Effector memory CD4-positive, alpha-beta T cell (primary cell): ENCODE measurements around the gene KCND3.

Experiments
- DNase-seq, 3 donors: peaks; one replicate each; pipeline ENCODE4 v3.0.0-alpha.2; 2020
- H3K27ac ChIP-seq: 2 replicates; pipeline ENCODE4 v1.7.0; 2013; ENCODE audit warnings: mild to moderate bottlenecking, low read length, moderate library complexity; ENCODE audit not compliant: insufficient read depth, poor library complexity, severe bottlenecking
- H3K27me3 ChIP-seq: replicated peaks from 2 replicates; pipeline ENCODE4 v1.7.0; 2013; ENCODE audit warnings: mild to moderate bottlenecking, low read length; ENCODE audit not compliant: insufficient read depth, control insufficient read depth, poor library complexity, severe bottlenecking
- H3K36me3 ChIP-seq: 2 replicates; pipeline ENCODE4 v1.7.0; 2013; ENCODE audit warnings: mild to moderate bottlenecking, low read length, moderate library complexity; ENCODE audit not compliant: control insufficient read depth, insufficient read depth
- H3K4me1 ChIP-seq: 2 replicates; pipeline ENCODE4 v1.7.0; 2013; ENCODE audit warnings: low read length, mild to moderate bottlenecking; ENCODE audit not compliant: control insufficient read depth, insufficient read depth, poor library complexity, severe bottlenecking
- H3K4me3 ChIP-seq: 2 replicates; pipeline ENCODE4 v1.7.0; 2013; ENCODE audit warnings: low read length, low read depth, mild to moderate bottlenecking; ENCODE audit not compliant: insufficient read depth, poor library complexity, severe bottlenecking
- H3K9me3 ChIP-seq: 2 replicates; pipeline ENCODE4 v1.7.0; 2013; ENCODE audit warnings: mild to moderate bottlenecking, low read length, moderate library complexity; ENCODE audit not compliant: control insufficient read depth
- total RNA-seq, 3 donors: gene quantifications; one replicate each; lab custom pipeline; 2026; lab: John Stamatoyannopoulos, UW

Gene KCND3
- 0 to 0.19 (median 0) reads per million in 3 donors for total RNA-seq

- Histone ChIP-seq H3K27me3 (peaks cover 28% of the 10 kb centered on the region), H3K36me3 (no peaks in the 10 kb centered on the region), H3K4me3 (no peak within 1 kb of the TSS), H3K4me1 (peaks cover 2% of the 10 kb centered on the region), H3K27ac (no peak within 1 kb of the TSS), H3K9me3 (no peaks in the 10 kb centered on the region)
- no peak for DNase-seq
Measured at GRCh38 chr1:111989531-111990025, at the start of gene KCND3. KCND3 (minus strand) TSS chr1:111989668.

GRCh38 chr1:112034277-112034676 lies 44.8 kb upstream of the KCND3 start:
- Histone ChIP-seq H3K4me1 (no peaks in the 10 kb centered on the region), H3K9me3 (no peaks in the 10 kb centered on the region), H3K36me3 (no peaks in the 10 kb centered on the region), H3K4me3 (no peak overlapping the region), H3K27me3 (no peaks in the 10 kb centered on the region), H3K27ac (no peak overlapping the region)
- no peak for DNase-seq

GRCh38 chr1:112033439-112034120 lies 44.1 kb upstream of the KCND3 start:
- Histone ChIP-seq H3K27ac (no peak overlapping the region), H3K4me3 (no peak overlapping the region), H3K9me3 (no peaks in the 10 kb centered on the region), H3K36me3 (no peaks in the 10 kb centered on the region), H3K27me3 (no peaks in the 10 kb centered on the region), H3K4me1 (no peaks in the 10 kb centered on the region)
- DNase-seq: no peak

GRCh38 chr1:112030157-112030556 lies 40.7 kb upstream of the KCND3 start:
- Histone ChIP-seq H3K9me3 (no peaks in the 10 kb centered on the region), H3K27me3 (peaks cover 6% of the 10 kb centered on the region), H3K4me1 (no peaks in the 10 kb centered on the region), H3K4me3 (no peak overlapping the region), H3K36me3 (no peaks in the 10 kb centered on the region), H3K27ac (no peak overlapping the region)
- no peak for DNase-seq

- no peak overlapping the region for H3K4me3 ChIP-seq
- no peak for DNase-seq
Measured at GRCh38 chr1:112027696-112028095, 38.2 kb upstream of the KCND3 start.

GRCh38 chr1:112026501-112026900 lies 37.0 kb upstream of the KCND3 start:
- H3K27me3 ChIP-seq: peaks cover 6% of the 10 kb centered on the region
- no peak for DNase-seq

More at GRCh38 chr1:112027696-112028095, 38.2 kb upstream of the KCND3 start:
- no peaks in the 10 kb centered on the region for H3K36me3 ChIP-seq
- peaks cover 6% of the 10 kb centered on the region for H3K27me3 ChIP-seq
- H3K27ac ChIP-seq: no peak overlapping the region
- H3K9me3 ChIP-seq: no peaks in the 10 kb centered on the region
- no peaks in the 10 kb centered on the region for H3K4me1 ChIP-seq

GRCh38 chr1:112026016-112026415 lies 36.5 kb upstream of the KCND3 start:
- H3K27me3 ChIP-seq: peaks cover 6% of the 10 kb centered on the region
- H3K4me3 ChIP-seq: no peak overlapping the region
- no peak for DNase-seq
- H3K9me3 ChIP-seq: no peaks in the 10 kb centered on the region
- H3K4me1 ChIP-seq: no peaks in the 10 kb centered on the region
- H3K27ac ChIP-seq: no peak overlapping the region
- no peaks in the 10 kb centered on the region for H3K36me3 ChIP-seq

More at GRCh38 chr1:112026501-112026900, 37.0 kb upstream of the KCND3 start:
- no peak overlapping the region for H3K4me3 ChIP-seq
- H3K36me3 ChIP-seq: no peaks in the 10 kb centered on the region
- no peaks in the 10 kb centered on the region for H3K9me3 ChIP-seq
- H3K4me1 ChIP-seq: no peaks in the 10 kb centered on the region
- H3K27ac ChIP-seq: no peak overlapping the region

- Histone ChIP-seq H3K9me3 (no peaks in the 10 kb centered on the region), H3K36me3 (no peaks in the 10 kb centered on the region), H3K4me3 (no peak overlapping the region), H3K27ac (no peak overlapping the region), H3K4me1 (no peaks in the 10 kb centered on the region), H3K27me3 (peaks cover under 1% of the 10 kb centered on the region)
- DNase-seq: no peak
Measured at GRCh38 chr1:112021263-112021662, 31.8 kb upstream of the KCND3 start.

- H3K27me3 ChIP-seq: no peaks in the 10 kb centered on the region
- no peaks in the 10 kb centered on the region for H3K4me1 ChIP-seq
- H3K36me3 ChIP-seq: no peaks in the 10 kb centered on the region
- H3K9me3 ChIP-seq: no peaks in the 10 kb centered on the region
- H3K4me3 ChIP-seq: no peak overlapping the region
- H3K27ac ChIP-seq: no peak overlapping the region
- DNase-seq: no peak
Measured at GRCh38 chr1:112017183-112017582, 27.7 kb upstream of the KCND3 start.

GRCh38 chr1:112012823-112013222 lies 23.4 kb upstream of the KCND3 start:
- Histone ChIP-seq H3K36me3 (no peaks in the 10 kb centered on the region), H3K4me3 (no peak overlapping the region), H3K9me3 (no peaks in the 10 kb centered on the region), H3K27ac (no peak overlapping the region), H3K4me1 (no peaks in the 10 kb centered on the region), H3K27me3 (no peaks in the 10 kb centered on the region)
- DNase-seq: no peak
